Stomach (tissue), 4 donors: ENCODE results near the gene NRG3.

Experiments
- EP300 ChIP-seq: sonication (generic); formaldehyde crosslinking; IDR thresholded peaks from one replicate; pipeline ENCODE4 v1.6.1; 2017; ENCODE audit warnings: antibody characterized with exemption
- POLR2A ChIP-seq, 4 donors: fragments of 450-650 bp; IDR thresholded peaks; one replicate each; pipeline ENCODE4 v1.6.1; 2016; ENCODE audit warnings: antibody characterized with exemption in 4 of 4, control low read depth in 2 of 4, mild to moderate bottlenecking in 1 of 4, moderate library complexity in 1 of 4
- TF ChIP-seq, protein P1 (sequence below), 7 experiments: fragments of 450-650 bp in 4 of 7; fragments of 200-600 bp in 3 of 7; sonication (generic) in 3 of 7; IDR thresholded peaks; one replicate each; pipeline ENCODE4 v1.5.1; 2016 to 2019; ENCODE audit warnings: antibody characterized with exemption in 7 of 7, control low read depth in 2 of 7, mild to moderate bottlenecking in 1 of 7

- TF ChIP-seq, protein P1, sequence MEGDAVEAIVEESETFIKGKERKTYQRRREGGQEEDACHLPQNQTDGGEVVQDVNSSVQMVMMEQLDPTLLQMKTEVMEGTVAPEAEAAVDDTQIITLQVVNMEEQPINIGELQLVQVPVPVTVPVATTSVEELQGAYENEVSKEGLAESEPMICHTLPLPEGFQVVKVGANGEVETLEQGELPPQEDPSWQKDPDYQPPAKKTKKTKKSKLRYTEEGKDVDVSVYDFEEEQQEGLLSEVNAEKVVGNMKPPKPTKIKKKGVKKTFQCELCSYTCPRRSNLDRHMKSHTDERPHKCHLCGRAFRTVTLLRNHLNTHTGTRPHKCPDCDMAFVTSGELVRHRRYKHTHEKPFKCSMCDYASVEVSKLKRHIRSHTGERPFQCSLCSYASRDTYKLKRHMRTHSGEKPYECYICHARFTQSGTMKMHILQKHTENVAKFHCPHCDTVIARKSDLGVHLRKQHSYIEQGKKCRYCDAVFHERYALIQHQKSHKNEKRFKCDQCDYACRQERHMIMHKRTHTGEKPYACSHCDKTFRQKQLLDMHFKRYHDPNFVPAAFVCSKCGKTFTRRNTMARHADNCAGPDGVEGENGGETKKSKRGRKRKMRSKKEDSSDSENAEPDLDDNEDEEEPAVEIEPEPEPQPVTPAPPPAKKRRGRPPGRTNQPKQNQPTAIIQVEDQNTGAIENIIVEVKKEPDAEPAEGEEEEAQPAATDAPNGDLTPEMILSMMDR (IDR thresholded peaks at IDR 0.05), result no peak
- TF ChIP-seq POLR2A (IDR thresholded peaks at IDR 0.05), result no peak
- TF ChIP-seq EP300, result no peak
These were observed 335.3 kb downstream of the NRG3 start for GRCh38 chr10:82210331-82210730.
